Endothelial cell (in vitro differentiated cells): ENCODE results near the gene ADCY5. TPM values are rescaled to one million over a fixed set of nuclear protein-coding genes. Genes with fewer than 3 reads are reported as not detected.

Experiments
- DNase-seq: peaks from one replicate; pipeline ENCODE4 v3.0.0; 2021; ENCODE audit warnings: low spot score
- H3K27ac Mint-ChIP-seq: one replicate; pipeline ENCODE4 v1.8.0; 2021; ENCODE audit warnings: mixed read lengths, inconsistent platforms; ENCODE audit not compliant: unreplicated experiment
- H3K27me3 Mint-ChIP-seq: one replicate; pipeline ENCODE4 v1.8.0; 2021; ENCODE audit warnings: mild to moderate bottlenecking, moderate library complexity, mixed read lengths, inconsistent platforms; ENCODE audit not compliant: unreplicated experiment
- H3K36me3 Mint-ChIP-seq: one replicate; pipeline ENCODE4 v1.8.0; 2021; ENCODE audit warnings: mild to moderate bottlenecking, low read depth, mixed read lengths, inconsistent platforms; ENCODE audit not compliant: unreplicated experiment
- H3K4me1 Mint-ChIP-seq: one replicate; pipeline ENCODE4 v1.8.0; 2021; ENCODE audit warnings: mild to moderate bottlenecking, mixed read lengths, inconsistent platforms; ENCODE audit not compliant: unreplicated experiment
- H3K4me3 Mint-ChIP-seq: one replicate; pipeline ENCODE4 v1.8.0; 2021; ENCODE audit warnings: mild to moderate bottlenecking, mixed read lengths, inconsistent platforms; ENCODE audit not compliant: unreplicated experiment
- H3K9me3 Mint-ChIP-seq: one replicate; pipeline ENCODE4 v1.8.0; 2021; ENCODE audit warnings: mixed read lengths, inconsistent platforms; ENCODE audit not compliant: unreplicated experiment
- total RNA-seq: library from RNA; stranded (reverse); fragmentation: NEBNext Ultra II Directional; extraction: Animal tissue kit (Norgen Biotek cat#: 25700); gene quantifications from one replicate; pipeline ENCODE4 v1.2.1, GENCODE V29; 2021; ENCODE audit not compliant: unreplicated experiment
- TF ChIP-seq, protein P1 (sequence below): fragments of 200-600 bp; sonication (generic); IDR thresholded peaks from one replicate; pipeline ENCODE4 v1.5.0; 2021; ENCODE audit warnings: antibody characterized with exemption; ENCODE audit not compliant: unreplicated experiment

ADCY5 gene
- total RNA-seq, 1 donor from 2014 or later: 1.0 TPM

DNA sequence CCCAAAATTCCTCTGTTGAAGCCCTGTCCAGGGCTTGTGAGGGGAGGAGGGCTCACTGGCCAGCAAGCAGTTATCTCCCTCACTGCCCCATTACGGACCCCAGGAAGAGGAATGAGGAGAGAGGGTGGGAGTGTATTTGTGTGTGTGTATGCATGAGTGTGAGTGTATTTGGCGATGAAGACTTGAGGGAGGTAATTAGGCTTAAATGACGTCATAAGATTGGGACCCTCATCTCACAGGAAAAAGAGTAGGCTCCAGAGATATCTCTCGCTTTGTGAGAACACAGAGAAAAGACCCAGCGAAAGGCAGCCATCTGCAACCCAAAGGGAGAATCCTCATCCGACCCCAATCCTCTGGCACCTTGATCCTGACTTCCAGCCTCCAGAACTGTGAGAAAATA lies 32.2 kb downstream of the ADCY5 start:
- Mint-ChIP-seq H3K9me3 (no peaks in the 10 kb centered on the region), H3K27me3 (peaks cover 10% of the 10 kb centered on the region), H3K4me1 (peaks cover 11% of the 10 kb centered on the region), H3K4me3 (no peak overlapping the region), H3K27ac (no peak overlapping the region), H3K36me3 (no peaks in the 10 kb centered on the region)
- TF ChIP-seq, protein P1, sequence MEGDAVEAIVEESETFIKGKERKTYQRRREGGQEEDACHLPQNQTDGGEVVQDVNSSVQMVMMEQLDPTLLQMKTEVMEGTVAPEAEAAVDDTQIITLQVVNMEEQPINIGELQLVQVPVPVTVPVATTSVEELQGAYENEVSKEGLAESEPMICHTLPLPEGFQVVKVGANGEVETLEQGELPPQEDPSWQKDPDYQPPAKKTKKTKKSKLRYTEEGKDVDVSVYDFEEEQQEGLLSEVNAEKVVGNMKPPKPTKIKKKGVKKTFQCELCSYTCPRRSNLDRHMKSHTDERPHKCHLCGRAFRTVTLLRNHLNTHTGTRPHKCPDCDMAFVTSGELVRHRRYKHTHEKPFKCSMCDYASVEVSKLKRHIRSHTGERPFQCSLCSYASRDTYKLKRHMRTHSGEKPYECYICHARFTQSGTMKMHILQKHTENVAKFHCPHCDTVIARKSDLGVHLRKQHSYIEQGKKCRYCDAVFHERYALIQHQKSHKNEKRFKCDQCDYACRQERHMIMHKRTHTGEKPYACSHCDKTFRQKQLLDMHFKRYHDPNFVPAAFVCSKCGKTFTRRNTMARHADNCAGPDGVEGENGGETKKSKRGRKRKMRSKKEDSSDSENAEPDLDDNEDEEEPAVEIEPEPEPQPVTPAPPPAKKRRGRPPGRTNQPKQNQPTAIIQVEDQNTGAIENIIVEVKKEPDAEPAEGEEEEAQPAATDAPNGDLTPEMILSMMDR: no peak
- no peak for DNase-seq

DNA sequence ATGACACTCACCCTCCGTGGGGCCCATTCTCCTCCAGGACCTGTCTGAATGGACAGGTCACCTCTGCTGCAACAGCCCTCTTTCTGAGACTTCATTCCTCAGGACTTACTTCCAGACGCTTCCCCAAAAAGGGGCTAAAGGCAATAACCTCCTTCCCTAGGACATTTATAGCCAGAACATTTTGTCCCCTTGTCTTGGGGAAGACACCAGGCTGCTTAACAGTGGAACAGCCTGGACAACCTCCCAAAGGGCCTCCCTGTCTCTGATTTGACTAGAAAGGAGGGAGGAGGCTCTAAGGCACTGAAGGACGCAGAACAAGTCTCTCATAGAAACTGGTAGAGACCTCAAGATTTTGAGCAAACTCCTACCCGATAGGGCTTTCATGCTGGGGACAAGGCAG lies 32.7 kb downstream of the ADCY5 start:
- Mint-ChIP-seq H3K36me3 (no peaks in the 10 kb centered on the region), H3K27ac (no peak overlapping the region), H3K4me1 (peaks cover 11% of the 10 kb centered on the region), H3K9me3 (no peaks in the 10 kb centered on the region), H3K27me3 (peaks cover 6% of the 10 kb centered on the region), H3K4me3 (no peak overlapping the region)
- TF ChIP-seq, protein P1: no peak
- DNase-seq: no peak

DNA sequence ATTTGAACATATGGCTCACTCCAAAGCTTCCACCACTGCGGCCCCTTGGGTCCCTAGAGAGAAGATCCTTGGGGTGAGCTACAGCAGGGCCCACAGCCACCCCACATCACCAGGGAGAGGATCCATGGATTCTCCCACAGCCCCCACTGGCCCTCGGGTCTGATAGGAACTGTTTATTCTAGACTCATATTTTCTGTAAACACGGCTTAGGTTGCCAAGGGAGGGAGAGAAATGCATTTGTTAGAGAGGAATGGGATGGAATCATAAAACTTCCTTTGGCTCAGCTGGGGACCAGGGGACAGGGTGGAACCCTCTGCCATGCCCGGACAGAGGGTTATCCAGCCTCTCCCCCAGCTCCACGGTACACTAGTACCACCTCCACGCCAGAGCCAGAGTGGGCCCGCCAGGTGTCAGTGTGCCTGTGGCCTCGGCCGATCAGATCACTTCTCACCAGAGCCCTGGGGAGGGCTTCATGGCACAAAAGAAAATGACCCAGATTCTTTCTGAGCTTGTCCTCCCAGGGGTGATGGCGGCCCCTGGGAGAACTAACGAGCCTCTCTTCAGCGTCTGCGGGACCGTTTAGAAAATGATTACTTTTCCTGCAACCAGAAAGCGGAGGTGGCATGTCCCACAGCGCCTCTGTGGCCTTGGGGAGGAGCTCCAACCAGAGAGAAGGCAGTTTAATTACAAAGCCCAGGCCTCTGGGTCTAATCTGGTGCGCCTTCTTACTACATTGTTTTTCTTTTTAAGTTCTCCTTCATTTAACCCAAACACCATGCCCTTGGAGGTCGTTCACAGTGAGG lies 33.7 kb downstream of the ADCY5 start:
- Mint-ChIP-seq H3K4me3 (no peak overlapping the region), H3K4me1 (peaks cover 11% of the 10 kb centered on the region), H3K36me3 (no peaks in the 10 kb centered on the region), H3K9me3 (no peaks in the 10 kb centered on the region), H3K27me3 (peaks cover 9% of the 10 kb centered on the region), H3K27ac (no peak overlapping the region)
- no peak for DNase-seq
- TF ChIP-seq, protein P1: no peak

DNA sequence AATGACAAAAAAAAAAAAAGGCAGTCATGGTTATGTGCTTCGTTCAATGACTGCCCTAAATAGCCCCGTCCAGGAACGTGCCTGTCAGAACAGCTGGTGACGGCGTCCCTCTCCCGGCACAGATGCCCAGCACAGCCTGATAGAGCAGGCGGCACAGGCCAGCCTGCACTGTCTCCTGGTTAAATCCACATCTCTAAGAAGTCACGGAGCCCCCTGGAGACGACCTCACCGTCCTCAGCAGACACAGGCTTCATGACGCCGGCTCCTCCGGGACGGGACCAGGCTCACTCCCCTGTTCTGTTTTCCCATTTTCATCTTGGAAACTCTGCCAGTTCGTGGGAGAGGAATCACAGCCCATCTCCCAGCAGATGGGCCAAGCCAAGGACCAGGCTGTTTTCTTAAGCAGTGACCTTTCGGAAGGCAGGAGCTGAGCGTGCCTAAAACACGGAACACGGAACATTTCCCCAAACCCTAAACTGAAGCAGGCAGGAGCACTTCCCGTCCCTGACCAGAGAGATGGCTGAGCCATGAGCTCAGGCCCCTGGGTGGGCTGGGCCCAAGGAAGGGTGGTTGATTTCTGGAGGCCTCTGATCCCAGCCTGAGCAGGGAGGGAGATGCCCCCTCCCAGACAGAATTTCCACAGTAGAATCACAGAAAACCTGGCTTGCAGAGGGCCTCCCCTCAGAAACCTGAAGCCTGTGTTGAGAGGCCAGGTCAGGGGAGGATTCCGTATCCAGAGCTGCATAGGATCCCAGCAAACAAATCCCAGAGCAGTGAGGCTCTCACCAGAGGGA lies 35.9 kb downstream of the ADCY5 start:
- Mint-ChIP-seq H3K4me1 (peaks cover 11% of the 10 kb centered on the region), H3K9me3 (no peaks in the 10 kb centered on the region), H3K27ac (no peak overlapping the region), H3K36me3 (no peaks in the 10 kb centered on the region), H3K4me3 (no peak overlapping the region), H3K27me3 (peaks cover 8% of the 10 kb centered on the region)
- TF ChIP-seq, protein P1: no peak
- no peak for DNase-seq

DNA sequence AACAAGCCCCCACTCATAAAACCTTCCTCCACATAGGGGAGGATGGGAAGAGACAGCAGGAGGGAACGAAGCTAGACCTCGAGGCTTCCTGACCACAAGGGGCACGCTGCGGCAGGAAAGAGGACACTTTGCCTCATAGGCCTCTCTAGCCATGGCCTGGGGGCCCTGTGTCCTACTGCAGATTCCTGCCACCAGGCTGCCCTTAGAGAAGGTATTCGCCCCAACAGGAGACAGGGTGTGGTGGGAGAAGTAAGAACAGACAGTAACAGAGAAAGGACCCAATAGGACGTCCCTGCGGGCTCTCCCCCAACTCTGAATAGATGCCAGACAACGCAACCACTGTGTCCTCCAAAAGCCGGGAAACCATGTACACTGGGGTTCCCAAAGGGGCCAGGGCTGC lies 36.8 kb downstream of the ADCY5 start:
- Mint-ChIP-seq H3K4me1 (peaks cover 11% of the 10 kb centered on the region), H3K9me3 (no peaks in the 10 kb centered on the region), H3K36me3 (no peaks in the 10 kb centered on the region), H3K4me3 (peak overlapping the region; percentile 56), H3K27me3 (peaks cover 10% of the 10 kb centered on the region), H3K27ac (peak overlapping the region; percentile 36)
- no peak for DNase-seq
- TF ChIP-seq, protein P1: no peak
